Endothelial cell of umbilical vein (primary cell): ENCODE data around the gene KCNIP3.

Experiments used
- EZH2 ChIP-seq: IDR thresholded peaks from 2 replicates; pipeline ENCODE4 v1.6.1; 2012; ENCODE audit warnings: borderline replicate concordance, low read depth, mild to moderate bottlenecking, moderate library complexity, low read length, inconsistent platforms; ENCODE audit not compliant: severe bottlenecking
- POLR2AphosphoS5 ChIP-seq: IDR thresholded peaks from 2 replicates; pipeline ENCODE4 v1.6.1; 2012; ENCODE audit warnings: low read depth, mild to moderate bottlenecking, control low read depth, low read length, moderate library complexity; ENCODE audit not compliant: insufficient read depth
- TF ChIP-seq, protein P1 (sequence below), 2 donors: IDR thresholded peaks; 1 replicate in 1 of 2; 2 replicates in 1 of 2; pipeline ENCODE4 v1.5.1; 2011; ENCODE audit warnings: low read length in 2 of 2, mild to moderate bottlenecking in 2 of 2, moderate library complexity in 2 of 2, control low read depth in 1 of 2, inconsistent platforms in 1 of 2, low read depth in 1 of 2; ENCODE audit not compliant: insufficient read depth in 1 of 2; ENCODE audit errors: extremely low read depth in 1 of 2

DNA sequence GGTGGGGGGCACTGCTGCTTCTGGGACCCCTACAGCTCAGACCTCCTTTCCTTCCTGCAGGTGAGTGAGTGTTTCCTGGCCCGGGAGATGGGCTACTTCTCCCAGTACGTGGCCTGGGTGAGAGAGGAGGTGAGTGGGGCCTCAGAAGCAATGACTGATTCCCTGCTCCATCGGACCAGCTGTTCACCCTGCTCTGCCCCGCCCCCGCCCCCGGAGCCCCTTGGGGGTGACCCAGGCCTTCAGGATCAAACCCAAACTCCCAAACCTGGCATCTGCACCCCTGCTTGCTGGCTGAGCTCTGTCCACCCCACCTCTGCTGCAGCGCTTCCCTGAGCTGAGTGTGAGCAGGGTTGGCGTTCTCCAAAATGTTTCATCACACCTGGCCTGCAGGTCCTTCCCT lies 9.8 kb upstream of the KCNIP3 start:
- no peak for TF ChIP-seq POLR2AphosphoS5
- no peak for TF ChIP-seq EZH2
- TF ChIP-seq, protein P1, sequence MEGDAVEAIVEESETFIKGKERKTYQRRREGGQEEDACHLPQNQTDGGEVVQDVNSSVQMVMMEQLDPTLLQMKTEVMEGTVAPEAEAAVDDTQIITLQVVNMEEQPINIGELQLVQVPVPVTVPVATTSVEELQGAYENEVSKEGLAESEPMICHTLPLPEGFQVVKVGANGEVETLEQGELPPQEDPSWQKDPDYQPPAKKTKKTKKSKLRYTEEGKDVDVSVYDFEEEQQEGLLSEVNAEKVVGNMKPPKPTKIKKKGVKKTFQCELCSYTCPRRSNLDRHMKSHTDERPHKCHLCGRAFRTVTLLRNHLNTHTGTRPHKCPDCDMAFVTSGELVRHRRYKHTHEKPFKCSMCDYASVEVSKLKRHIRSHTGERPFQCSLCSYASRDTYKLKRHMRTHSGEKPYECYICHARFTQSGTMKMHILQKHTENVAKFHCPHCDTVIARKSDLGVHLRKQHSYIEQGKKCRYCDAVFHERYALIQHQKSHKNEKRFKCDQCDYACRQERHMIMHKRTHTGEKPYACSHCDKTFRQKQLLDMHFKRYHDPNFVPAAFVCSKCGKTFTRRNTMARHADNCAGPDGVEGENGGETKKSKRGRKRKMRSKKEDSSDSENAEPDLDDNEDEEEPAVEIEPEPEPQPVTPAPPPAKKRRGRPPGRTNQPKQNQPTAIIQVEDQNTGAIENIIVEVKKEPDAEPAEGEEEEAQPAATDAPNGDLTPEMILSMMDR (IDR thresholded peaks at IDR 0.05; ENCODE audit: extremely low read depth in 1 of 2, insufficient read depth in 1 of 2, low read depth in 1 of 2, low read length in 2 of 2): no peak
